Body of pancreas (tissue), 4 donors: Measurements from ENCODE around the gene NDC80. TPM values are rescaled to one million over a fixed set of nuclear protein-coding genes. Genes with fewer than 3 reads are reported as not detected.

Experiments used
- ATAC-seq: fragments of 150-250 bp; one replicate; pipeline ENCODE4 v1.9.1; 2016
- DNase-seq, 4 donors: peaks; one replicate each; pipeline ENCODE4 v3.0.0-alpha.2; 2019
- H3K27ac ChIP-seq, 4 donors: fragments of 200-600 bp; sonication (generic); 1 replicate in 3 of 4; 2 replicates in 1 of 4; pipeline versions ENCODE4 v1.5.1 to v1.6.1; 2016 to 2019; ENCODE audit warnings: mild to moderate bottlenecking in 1 of 4, mixed read lengths in 1 of 4, moderate library complexity in 1 of 4
- H3K27me3 ChIP-seq, 2 donors: fragments of 200-600 bp; sonication (generic); one replicate each; pipeline ENCODE4 v1.6.0; 2016; ENCODE audit warnings: mild to moderate bottlenecking in 1 of 2
- H3K36me3 ChIP-seq, 2 donors: fragments of 200-600 bp; sonication (generic); replicated peaks in 1 of 2; 2 replicates each; pipeline ENCODE4 v1.5.1; 2016; ENCODE audit warnings: low read depth in 2 of 2; ENCODE audit not compliant: insufficient read depth in 1 of 2
- H3K4me1 ChIP-seq: fragments of 200-600 bp; sonication (generic); one replicate; pipeline ENCODE4 v1.6.0; 2016
- H3K4me3 ChIP-seq, 2 donors: fragments of 200-600 bp; sonication (generic); 1 replicate in 1 of 2; 2 replicates in 1 of 2; pipeline ENCODE4 v1.5.1; 2016 to 2019
- H3K9me3 ChIP-seq, 3 donors: fragments of 200-600 bp; sonication (generic); 1 replicate in 2 of 3; 2 replicates in 1 of 3; pipeline ENCODE4 v1.5.1; 2016
- POLR2A ChIP-seq, 3 donors: fragments of 450-650 bp; IDR thresholded peaks; one replicate each; pipeline ENCODE4 v1.6.1; 2016; ENCODE audit warnings: antibody characterized with exemption in 3 of 3, mild to moderate bottlenecking in 2 of 3
- WGBS, 2 donors: methylation state at CpG; one replicate each; pipeline ENCODE4 v1.1.5; 2017; 5-methylcytosine and 5-hydroxymethylcytosine counted together
- intact Hi-C: fragments of 100-400 bp; cut with DNase I; formaldehyde crosslinking; loops from one replicate; pipeline ENCODE4 v1.15.1; 2023
- total RNA-seq, 2 donors: library from RNA; depleted of rRNA; stranded (reverse); fragments of >200 nt; gene quantifications; one replicate each; pipeline ENCODE4 v1.1.0, GENCODE V29; 2016
- TF ChIP-seq, protein P1 (sequence below), 7 experiments: fragments of 450-650 bp in 4 of 7; fragments of 200-600 bp in 3 of 7; sonication (generic) in 3 of 7; IDR thresholded peaks; one replicate each; pipeline ENCODE4 v1.5.1; 2016 to 2019; ENCODE audit warnings: antibody characterized with exemption in 7 of 7

Gene NDC80
- total RNA-seq, 2 donors from 2014 or later: not detected

DNA sequence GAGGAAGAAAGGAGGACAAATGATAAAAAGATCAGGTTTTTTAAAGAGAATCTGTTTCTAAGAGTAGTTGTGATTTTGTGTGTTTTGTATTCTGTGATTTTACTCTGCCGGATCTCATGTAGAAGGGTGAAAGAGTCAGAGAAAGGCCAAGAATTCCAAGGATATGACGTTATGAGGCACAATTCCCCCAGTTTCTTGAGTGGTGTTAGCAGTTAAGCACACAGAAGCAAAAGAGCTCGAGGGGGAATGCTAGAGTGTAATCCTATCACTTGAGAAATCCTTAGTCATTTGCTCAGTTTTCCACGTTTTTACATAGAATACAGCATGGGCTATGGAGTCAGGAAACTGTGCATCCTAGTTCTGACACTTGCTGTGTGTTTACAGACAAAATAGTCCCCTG is 34.9 kb upstream of the NDC80 start:
- H3K27me3 ChIP-seq: no peaks in the 10 kb centered on the region
- 82 to 85% methylated on average over 4 of the region's 4 CpGs for WGBS, 2 donors
- ATAC-seq (no peak), DNase-seq (no peak)
- H3K27ac ChIP-seq: no peak overlapping the region
- TF ChIP-seq, protein P1, sequence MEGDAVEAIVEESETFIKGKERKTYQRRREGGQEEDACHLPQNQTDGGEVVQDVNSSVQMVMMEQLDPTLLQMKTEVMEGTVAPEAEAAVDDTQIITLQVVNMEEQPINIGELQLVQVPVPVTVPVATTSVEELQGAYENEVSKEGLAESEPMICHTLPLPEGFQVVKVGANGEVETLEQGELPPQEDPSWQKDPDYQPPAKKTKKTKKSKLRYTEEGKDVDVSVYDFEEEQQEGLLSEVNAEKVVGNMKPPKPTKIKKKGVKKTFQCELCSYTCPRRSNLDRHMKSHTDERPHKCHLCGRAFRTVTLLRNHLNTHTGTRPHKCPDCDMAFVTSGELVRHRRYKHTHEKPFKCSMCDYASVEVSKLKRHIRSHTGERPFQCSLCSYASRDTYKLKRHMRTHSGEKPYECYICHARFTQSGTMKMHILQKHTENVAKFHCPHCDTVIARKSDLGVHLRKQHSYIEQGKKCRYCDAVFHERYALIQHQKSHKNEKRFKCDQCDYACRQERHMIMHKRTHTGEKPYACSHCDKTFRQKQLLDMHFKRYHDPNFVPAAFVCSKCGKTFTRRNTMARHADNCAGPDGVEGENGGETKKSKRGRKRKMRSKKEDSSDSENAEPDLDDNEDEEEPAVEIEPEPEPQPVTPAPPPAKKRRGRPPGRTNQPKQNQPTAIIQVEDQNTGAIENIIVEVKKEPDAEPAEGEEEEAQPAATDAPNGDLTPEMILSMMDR (IDR thresholded peaks at IDR 0.05): no peak
- no peak for TF ChIP-seq POLR2A (IDR thresholded peaks at IDR 0.05)
- H3K36me3 ChIP-seq: no peaks in the 10 kb centered on the region
- no peaks in the 10 kb centered on the region for H3K9me3 ChIP-seq
- no peak overlapping the region for H3K4me3 ChIP-seq
- intact Hi-C loops: no loop called here
- no peaks in the 10 kb centered on the region for H3K4me1 ChIP-seq

DNA sequence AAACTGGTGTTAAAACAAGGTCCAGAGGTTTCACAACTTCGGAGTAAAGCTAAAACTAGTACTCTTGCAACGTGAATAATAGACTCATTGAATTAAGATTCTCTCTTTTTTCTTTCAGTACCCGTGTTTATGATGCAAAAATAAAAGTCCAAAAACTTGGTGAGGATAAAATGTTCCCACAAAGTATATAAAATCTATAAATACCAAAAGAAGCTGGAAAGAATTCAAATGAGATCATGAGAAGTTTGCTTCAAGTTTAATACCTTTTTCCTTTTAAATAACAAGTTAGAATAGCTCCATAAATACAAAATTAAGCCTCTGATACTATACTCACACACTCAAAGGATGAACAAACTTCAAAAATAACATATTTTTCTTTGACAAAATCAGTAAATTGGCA is 34.1 kb upstream of the NDC80 start:
- no peaks in the 10 kb centered on the region for H3K9me3 ChIP-seq
- TF ChIP-seq, protein P1 (IDR thresholded peaks at IDR 0.05): no peak
- no peak for TF ChIP-seq POLR2A (IDR thresholded peaks at IDR 0.05)
- DNase-seq: no peak
- no peak for ATAC-seq
- H3K36me3 ChIP-seq: no peaks in the 10 kb centered on the region
- 61 to 63% methylated on average over 3 of the region's 3 CpGs for WGBS, 2 donors
- no peaks in the 10 kb centered on the region for H3K27me3 ChIP-seq
- intact Hi-C loops: no loop called here
- H3K4me1 ChIP-seq: no peaks in the 10 kb centered on the region
- H3K4me3 ChIP-seq: no peak overlapping the region
- no peak overlapping the region for H3K27ac ChIP-seq

DNA sequence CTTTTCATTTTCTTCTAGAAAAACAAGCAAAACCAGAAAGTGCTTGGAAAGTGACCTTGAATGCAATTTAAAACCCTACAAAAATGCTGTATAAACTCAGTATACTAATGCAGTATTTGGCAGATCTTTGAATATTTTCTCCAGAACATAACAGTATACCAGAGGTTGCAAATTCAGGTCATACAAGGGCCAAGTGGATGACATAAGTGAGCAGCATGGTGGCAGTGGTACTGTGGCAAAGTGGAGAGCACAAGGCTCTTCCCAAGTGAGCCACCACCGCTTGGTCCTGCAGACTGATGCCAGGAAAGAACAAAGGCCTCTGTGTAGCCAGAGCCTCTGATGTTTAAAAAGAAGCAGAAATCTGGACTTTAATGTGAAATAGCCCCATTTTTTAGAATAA is 33.1 kb upstream of the NDC80 start:
- Histone ChIP-seq H3K27ac (no peak overlapping the region), H3K4me1 (no peaks in the 10 kb centered on the region), H3K36me3 (no peaks in the 10 kb centered on the region), H3K27me3 (no peaks in the 10 kb centered on the region), H3K4me3 (no peak overlapping the region), H3K9me3 (no peaks in the 10 kb centered on the region)
- 79 to 85% methylated on average over 1 of the region's 1 CpG for WGBS, 2 donors
- intact Hi-C loops: no loop called here
- ATAC-seq: no peak
- DNase-seq: no peak
- TF ChIP-seq, protein P1 (IDR thresholded peaks at IDR 0.05): no peak
- no peak for TF ChIP-seq POLR2A (IDR thresholded peaks at IDR 0.05)

DNA sequence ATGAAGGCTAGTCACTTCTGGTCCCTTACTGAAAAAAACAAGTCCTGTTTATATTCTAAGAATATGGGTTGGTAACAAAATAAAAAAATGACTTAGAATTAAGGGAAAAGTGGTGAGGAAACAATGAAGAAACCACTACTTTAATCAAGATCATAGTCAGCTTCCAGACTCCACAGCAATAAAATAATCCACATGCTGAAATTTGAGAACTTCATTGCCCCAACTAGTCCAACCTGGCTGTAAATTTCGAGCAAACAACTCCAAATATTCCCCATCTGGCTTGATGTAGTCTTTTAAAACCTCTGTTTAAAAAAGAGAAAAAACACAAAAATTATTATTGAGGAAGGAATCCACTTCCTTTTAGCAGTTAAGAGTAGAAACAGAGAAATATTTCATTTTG is 32.5 kb upstream of the NDC80 start:
- ATAC-seq (no peak), DNase-seq (no peak)
- TF ChIP-seq, protein P1 (IDR thresholded peaks at IDR 0.05): no peak
- no peak for TF ChIP-seq POLR2A (IDR thresholded peaks at IDR 0.05)
- WGBS, 2 donors: 35 to 54% methylated on average over 1 of the region's 1 CpG
- intact Hi-C loops: no loop called here
- Histone ChIP-seq H3K27ac (no peak overlapping the region), H3K4me3 (no peak overlapping the region), H3K9me3 (no peaks in the 10 kb centered on the region), H3K27me3 (no peaks in the 10 kb centered on the region), H3K4me1 (no peaks in the 10 kb centered on the region), H3K36me3 (no peaks in the 10 kb centered on the region)

DNA sequence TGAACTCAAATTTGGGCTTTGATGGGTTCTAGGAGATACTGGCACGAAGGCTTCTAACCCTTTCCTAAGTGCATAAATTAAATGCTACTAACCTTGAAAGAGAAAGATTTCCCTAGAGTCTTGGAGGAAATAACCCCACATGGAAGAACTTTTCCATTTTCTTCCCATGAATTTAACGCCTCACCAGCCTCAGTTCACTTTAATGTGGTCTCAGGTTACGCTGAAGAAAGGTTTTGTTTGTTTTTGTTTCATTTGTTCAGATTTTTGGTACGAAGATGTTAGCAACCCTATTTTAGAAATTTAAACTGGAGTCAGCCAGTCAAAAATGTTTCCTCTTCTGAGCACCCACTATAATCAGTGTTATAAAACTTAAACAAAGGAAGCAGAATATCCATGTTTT is 30.8 kb upstream of the NDC80 start:
- DNase-seq (no peak), ATAC-seq (no peak)
- no peak overlapping the region for H3K4me3 ChIP-seq
- H3K36me3 ChIP-seq: no peaks in the 10 kb centered on the region
- H3K9me3 ChIP-seq: no peaks in the 10 kb centered on the region
- intact Hi-C loops: loop anchor here (10.0 kb wide), 2 partner anchors 436 to 1676 kb away; no protein-coding TSS in a partner anchor
- no peak overlapping the region for H3K27ac ChIP-seq
- 85 to 86% methylated on average over 4 of the region's 4 CpGs for WGBS, 2 donors
- H3K27me3 ChIP-seq: no peaks in the 10 kb centered on the region
- H3K4me1 ChIP-seq: no peaks in the 10 kb centered on the region
- no peak for TF ChIP-seq POLR2A (IDR thresholded peaks at IDR 0.05)
- TF ChIP-seq, protein P1 (IDR thresholded peaks at IDR 0.05): no peak
